ENCODE measurements around the gene SEMA3E.
"Not testable (repeated sequence)": the region's sequence is repeated elsewhere in the genome, so short reads cannot be mapped to it uniquely, and the experiment has no call there.

The SEMA3E gene

DNA sequence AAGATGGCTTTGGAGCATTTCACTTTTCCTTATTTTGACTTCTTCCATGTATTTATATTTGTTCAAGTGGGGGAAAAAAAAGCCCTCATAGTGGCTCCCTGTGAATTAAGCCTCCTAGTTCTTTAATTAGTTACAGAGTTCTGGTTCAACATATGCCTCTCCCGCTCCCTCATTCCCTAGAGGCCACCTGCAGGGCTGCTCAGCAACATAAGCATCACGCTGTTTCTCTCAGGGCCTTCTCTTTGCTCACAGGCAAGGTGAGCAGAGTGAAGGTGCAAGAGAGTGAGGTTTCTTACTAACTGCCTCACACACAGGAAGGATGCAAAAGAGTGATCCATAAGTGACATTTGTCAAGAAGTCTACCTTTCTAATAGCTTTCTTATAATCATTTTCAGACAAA is 196.7 kb downstream of the SEMA3E start:
- DNase-seq (ENCODE audit: low read depth in 2 of 2) = no peak

DNA sequence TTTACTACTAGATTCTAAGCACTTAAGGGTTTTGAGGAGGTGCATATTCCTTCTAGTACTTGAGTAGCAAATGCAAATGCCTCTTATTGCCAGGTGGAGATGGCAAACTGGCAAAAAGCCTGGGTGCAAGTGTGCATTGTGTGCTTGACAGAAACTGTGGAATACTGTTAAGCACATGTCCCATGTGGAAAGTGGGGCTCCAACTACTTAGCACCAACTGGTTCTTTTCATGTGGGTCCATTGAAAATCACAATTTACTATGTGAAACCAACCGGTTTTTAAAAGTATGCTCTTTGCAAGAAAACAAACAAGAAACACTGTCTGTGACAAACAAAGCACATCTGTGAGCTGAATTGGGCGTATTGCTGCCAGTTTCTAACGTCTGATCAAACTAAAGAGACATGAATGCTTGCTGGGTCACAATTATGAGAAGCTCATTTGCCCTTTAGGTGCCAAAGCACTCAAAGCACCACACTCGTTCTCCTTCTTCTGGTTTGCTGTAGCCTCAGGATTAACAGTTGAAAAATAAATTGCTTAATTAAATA is 197.4 kb downstream of the SEMA3E start:
- DNase-seq (ENCODE audit: low read depth in 2 of 2) = no peak

DNA sequence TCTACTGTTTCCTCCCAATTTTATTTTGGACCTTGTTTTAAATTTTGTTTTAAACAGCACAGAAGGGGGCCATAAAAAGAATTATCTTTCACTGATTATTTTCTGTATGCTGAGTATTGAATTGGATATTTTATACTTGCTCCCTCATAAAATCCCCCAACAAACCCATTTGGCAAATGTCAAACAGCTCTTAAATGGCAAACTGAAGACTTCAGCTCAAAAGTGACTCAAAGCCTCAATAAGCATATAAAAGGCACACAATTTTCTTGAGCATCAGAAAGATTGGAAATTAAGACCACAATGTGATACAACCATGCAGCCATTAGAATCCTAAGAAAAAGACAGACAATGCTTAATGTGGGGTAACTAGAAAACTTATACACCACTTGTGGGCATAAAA is 199.2 kb downstream of the SEMA3E start:
- no peak for DNase-seq (ENCODE audit: low read depth in 2 of 2)

DNA sequence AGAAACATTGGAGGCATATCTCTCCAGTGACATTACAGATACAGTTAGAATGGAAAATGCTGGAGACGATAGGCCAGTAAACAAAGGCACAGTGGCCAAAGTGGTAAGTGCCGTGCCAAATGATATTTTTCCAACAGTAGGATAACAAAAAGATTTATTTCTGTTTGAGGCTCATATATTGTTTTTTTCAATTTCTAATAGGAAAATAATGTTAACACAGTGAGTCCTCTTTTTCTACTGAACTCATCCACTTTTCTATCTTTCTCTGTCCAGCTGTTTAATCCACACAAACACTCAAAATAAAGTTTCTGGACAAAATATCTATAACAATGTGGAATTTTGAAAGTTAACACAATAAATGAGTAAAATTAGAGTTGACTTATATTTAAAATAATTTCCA is 201.3 kb downstream of the SEMA3E start:
- DNase-seq (ENCODE audit: low read depth in 2 of 2) = no peak

DNA sequence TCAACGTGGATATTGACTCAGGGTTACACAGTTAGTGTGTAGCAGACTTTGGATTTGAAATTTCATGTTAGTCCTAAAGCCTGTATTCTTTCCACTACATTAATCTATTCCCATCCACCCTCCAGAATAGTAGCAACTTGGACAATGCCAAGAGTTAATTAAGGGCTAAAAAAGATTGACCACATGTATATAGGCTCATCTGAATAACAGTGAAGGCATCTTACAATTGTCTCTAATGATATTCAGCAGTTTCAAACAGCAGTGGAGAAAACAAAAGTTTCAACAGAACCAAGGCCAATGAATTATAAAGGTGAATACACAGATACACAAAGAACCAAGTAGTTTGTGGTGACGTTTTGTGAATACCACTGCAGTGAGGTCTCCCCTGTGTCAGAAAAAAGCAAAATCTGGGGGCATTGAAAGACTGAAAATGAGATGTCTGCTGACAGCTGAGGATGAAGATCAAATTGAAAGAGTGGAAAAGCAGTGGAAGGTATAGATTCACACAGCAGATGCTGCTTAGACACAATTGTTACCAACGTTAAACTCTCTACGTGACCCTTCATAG is 202.8 kb downstream of the SEMA3E start:
- DNase-seq (ENCODE audit: low read depth in 2 of 2) = no peak

DNA sequence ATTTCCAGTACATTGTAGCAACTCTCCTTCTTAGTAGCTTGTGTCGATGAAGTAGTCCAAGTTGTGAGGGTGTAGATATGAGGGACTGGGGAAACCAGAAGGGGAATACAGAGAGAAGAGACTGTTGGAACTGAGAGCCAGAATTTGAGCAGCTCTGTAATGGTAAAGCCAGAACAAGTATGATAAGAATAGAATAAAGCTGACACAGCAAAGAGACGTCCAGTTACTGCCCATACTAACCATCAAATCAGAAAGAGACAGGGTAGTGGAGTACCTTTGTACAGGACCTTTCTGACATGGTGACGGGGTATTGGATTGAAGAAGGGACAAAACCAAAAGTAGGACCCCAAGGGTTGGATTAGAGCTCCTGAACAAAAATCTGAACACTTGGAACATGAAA is 206.0 kb downstream of the SEMA3E start:
- no peak for DNase-seq (ENCODE audit: low read depth in 2 of 2)

DNA sequence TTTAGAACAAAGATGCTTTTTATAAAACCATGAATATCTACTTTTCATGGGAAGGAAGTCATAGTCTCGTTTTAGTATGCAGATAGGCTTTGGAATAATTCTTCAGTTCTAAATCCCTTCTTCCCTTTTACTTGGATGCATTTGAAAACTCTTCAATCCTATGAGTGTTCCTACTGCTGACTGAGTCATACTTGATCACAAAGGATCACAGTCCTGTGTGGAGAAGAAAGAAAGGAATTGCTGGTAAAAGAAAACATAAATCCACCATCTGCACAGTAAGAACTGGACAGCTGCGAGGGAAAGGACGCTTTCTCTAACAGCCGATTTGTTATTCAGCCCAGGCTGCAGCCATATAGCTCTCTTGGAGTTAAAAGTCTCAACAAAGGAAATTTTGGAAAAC is 209.9 kb downstream of the SEMA3E start:
- no peak for DNase-seq (ENCODE audit: low read depth in 2 of 2)

DNA sequence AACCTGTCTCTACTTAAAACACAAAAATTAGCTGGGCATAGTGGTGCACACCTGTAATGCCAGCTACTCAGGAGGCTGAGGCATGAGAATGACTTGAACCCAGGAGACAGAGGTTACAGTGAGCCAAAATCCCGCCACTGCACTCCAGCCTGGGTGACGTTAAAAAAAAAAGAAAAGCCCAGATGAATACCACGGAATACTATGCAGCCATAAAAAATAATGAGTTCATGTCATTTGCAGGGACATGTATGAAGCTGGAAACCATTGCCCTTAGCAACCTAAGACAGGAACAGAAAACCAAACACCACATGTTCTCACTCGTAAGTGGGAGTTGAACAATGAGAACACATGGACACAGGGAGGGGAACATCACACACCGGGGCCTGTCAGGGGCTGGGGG is 218.7 kb downstream of the SEMA3E start:
- not testable (repeated sequence) for DNase-seq (ENCODE audit: low read depth in 2 of 2)

DNA sequence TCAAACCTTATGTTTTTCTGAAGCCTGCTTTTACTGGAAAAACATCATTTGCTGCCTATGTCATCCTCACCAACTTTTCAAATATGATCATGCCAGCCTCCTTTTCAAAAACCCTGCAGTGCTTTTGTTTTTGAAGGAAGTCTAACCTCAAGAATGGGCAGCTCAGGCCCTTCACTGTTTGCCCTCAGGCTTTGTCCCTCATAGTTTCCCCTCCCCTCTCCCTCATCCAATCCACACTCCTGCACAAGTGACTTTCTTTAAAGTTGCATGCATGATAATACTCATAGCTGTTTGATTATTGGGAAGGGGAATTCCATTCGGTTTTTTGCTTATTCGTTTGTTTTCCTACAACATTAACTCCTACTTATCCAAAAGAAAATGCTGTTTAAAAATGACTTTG is 219.4 kb downstream of the SEMA3E start:
- no peak for DNase-seq (ENCODE audit: low read depth in 2 of 2)

DNA sequence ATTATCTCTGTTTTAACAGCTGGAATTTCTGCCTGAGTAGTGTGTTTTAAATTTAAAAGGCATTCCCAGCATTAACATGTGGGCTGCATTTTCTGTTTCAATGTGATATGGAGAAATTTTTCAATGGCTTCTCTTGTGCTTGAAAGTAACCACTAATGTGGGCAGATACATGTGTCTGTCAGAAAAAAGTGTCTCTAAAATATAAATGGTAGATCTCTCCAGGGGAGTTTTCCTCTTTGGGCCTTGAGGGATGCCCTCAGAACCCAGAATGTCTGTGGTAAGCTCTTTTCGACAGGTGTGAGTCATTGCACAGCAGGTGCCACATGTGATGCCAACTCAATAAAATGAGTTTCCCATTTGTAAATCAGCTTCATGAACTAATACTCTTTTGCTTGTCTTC is 221.1 kb downstream of the SEMA3E start:
- no peak for DNase-seq (ENCODE audit: low read depth in 2 of 2)

DNA sequence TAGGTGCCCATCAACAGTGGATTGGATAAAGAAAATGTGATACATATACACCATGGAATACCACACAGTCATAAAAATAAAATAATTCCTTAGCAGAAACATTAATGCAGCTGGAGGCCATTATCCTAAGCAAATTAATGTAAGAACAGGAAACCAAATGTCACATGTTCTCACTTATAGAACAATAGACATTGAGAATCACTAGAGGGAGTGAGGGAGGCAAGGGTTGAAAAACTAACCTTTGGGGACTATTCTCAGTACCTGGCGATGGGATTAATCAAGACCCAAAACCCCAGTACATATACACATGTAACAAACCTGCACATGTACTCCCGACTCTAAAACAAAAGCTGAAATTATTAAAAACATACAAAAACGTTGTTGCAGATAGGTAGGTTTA is 222.6 kb downstream of the SEMA3E start:
- no peak for DNase-seq (ENCODE audit: low read depth in 2 of 2)

DNA sequence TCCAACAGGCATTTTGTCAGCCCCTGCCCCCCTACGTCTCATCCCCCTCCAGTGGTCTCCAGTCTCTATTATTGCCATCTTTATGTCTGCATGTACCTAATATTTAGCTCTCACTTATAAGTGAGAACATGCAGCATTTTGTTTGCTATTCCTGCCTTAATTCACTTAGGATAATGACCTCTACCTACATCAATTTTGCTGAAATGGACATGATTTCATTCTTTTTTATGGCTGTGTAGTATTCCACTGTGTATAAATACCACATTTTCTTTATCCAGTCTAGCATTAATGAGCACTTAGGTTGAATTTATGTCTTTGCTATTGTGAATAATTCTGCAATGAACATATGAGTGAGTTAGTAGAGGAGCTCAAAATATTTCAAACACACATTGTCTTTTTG is 229.9 kb downstream of the SEMA3E start:
- DNase-seq (ENCODE audit: low read depth in 2 of 2) = no peak

DNA sequence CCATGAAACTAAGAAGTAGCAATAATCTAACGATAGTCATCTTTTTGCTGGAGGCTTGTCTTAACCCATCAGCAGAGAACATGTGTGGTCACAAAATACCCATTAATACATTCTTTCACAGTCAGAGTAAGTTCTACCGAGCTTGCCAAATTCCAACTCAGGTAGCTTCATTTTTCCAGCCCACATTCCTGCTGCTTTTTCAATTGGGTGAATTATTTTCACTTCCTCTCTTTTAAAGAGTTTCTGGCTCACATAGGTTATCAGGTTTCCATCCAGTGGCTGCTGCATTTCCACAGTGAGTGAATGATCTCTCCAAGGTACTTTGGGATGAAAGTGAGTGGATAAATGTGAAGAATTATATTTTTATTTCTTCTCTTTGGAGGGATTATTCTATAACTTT is 233.1 kb downstream of the SEMA3E start:
- no peak for DNase-seq (ENCODE audit: low read depth in 2 of 2)

DNA sequence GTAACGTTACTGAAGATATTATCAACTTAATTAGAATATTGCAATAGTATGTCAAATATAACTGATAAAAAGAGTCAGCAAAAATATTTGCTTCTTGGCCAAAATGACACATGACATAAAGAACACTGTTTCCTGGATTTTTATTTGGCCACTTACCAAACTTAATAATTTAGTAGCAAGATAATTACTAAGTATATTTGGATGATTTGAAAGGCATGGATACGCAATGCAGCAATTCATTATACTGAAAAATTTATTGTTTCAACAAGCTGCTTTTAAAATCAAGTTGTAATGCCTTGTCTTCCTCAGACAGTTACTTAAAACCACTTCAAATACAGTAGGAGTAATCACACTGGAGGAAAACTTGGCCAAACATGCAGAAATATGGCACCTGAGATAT is 234.0 kb downstream of the SEMA3E start:
- DNase-seq (ENCODE audit: low read depth in 2 of 2) = no peak

DNA sequence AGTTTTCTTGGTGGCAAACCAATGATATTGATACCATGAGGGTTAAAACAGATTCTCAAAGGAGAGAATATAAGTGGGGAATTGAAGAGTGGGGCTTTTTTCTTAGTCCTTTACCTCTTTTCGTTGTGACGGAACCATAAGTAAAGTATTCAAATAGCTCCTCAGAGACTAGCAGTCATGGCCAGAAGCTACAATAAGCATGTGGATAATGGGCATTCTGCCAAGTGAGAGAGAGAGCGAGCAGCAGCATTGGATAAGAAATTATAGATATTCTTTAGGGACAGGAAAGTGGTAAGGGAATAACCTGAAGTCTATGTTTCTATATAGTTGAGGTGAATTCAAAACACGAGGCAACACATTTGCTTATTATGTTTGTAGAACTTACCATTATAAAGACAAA is 235.1 kb downstream of the SEMA3E start:
- DNase-seq (ENCODE audit: low read depth in 2 of 2) = no peak

DNA sequence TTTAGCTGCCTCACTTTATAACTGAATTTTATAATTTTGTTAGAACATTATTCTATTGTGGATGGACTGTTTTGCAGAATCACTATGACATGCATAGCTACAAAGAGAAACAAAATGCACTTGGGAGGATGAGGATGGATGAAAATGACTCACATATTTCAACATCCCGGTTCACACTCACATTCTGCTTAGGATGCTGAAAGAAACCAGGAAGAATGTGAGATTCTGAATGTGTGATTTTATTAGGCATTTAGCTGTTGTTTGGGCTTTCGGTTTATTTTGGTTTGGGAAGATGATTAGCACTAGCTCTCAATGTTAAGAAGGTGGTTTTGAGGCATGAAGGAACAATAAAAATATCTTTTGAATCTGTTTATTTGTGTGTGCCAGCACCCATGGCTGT is 235.5 kb downstream of the SEMA3E start:
- DNase-seq (ENCODE audit: low read depth in 2 of 2) = no peak

DNA sequence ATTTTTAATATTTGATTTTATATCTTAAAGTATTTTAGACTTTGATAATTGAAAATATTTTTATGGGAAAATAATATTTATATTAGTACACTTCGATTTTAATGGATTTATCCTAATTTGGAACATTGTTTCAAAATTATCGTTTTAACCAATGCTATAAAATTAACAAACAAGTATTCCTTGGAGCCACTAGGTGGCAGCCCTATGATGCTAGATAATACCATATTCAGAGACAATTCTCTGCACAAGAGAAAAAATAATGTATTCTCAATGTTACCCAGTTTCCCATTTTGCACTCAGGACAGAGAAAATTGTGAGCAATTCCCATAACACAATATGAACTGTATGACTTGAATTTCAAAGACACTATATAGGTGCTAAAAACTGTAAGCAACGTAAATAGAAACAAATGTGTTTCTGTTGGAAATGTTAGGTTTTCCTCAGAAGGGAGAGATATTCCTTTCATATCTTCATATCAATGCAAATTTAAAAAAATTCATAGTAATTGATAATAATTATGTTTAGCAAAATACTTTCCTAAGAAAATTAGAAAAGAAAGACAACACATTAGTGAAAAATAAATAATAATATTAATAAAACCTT is 237.8 kb downstream of the SEMA3E start:
- no peak for DNase-seq (ENCODE audit: low read depth in 2 of 2)

DNA sequence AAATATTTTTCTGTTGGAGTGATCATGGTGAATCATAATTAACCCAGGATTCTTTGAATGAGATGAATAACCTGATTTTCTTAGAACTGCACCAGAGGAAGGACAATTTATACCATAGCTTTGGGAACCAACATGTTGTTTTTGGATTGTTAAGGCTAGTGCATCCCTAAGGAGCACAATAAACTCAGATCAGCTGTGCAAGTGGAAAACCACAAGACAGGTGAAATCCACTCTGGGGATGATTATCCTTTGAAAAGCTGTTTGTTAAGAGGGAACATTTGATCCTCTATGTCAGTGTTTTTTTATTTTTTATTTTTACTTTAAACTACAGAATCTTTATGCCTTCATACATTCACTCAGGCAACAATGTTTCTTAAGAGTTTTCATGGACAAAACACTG is 254.2 kb downstream of the SEMA3E start:
- no peak for DNase-seq (ENCODE audit: low read depth in 2 of 2)

DNA sequence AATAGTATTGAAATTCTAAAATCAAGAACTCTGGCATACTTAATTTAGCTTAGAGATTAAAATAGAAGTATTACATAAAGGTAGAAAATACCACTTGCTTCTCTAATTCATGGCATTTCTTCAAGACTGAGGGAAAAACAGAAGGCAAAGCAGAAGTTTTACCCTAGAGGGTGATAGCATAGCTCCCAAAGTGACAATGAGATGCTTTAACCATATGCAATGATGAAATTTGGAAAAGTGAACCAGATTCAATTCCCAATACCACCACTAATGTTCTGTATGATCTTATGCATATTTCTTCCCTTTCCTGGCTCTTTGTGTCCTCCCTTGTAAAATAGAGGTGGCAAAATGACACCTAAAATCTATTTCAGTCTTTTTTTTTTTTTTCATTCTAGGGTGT is 260.5 kb downstream of the SEMA3E start:
- no peak for DNase-seq (ENCODE audit: low read depth in 2 of 2)

DNA sequence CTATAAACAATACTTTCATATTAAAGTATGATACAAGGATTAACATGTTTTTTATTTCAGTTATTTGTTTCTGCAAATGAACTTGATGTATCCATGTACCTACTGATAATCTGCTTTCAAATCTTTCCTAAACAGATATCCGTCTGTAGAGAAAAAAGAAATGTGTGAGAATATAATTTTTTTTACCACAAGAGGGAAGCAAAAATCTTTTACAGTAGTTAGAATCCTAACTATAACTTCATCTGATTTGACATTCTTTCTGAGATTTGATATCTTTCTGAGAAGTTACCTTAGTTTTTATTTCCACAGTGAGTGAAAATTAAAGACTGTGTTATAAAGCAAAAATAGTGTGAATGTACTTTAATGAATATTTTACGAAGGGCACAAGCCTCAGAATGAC is 282.3 kb downstream of the SEMA3E start:
- DNase-seq (ENCODE audit: low read depth in 2 of 2) = no peak

DNA sequence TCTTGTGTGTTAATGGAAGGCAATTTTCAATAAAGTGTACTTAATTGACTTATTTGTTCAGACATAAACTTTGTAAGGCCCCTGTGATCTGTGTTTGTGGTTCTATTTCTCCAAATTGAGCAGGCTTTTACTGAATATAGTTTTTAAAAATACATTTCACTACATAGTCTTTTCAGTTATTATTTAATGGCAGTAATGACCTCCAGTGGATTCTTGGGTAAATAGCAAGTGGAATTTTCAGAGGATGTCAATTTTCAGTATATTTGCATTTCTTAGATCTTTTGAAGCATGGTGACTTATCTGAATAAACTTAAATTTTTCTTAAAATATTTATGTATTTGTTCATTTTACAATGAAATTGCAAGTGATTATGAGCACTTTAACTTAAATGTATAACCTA is 283.2 kb downstream of the SEMA3E start:
- DNase-seq (ENCODE audit: low read depth in 2 of 2) = no peak

DNA sequence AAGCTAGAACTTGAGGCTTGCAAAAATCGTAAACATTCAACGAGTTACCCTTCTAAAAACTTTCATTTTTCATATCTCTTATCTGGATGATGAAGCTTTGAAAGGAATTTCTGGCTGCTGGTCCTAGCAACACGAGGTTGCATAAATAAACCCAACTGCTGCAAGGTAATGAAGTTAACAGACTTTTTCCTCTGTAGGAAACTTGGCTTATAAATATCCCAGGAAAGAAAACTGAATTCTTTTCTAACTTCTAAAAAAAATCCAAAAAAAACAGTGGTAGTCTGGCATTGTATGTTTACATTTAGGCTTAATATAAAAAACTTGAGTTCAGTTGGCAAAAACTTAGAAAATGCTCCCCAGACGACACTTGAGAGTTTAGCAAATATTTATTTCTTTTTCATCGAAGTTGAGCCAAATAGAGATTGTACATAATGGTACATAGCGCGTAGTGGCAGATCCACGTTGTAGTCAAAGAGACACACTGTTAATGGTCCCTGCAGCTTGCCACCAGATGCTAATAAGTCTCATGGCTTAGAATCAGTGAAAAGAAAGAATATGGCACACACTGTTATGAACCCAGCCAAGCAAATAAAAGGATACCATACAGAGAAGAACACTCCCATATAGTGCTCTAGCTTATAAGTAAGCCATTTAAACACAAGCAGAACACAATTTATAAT is 285.9 kb downstream of the SEMA3E start:
- DNase-seq (ENCODE audit: low read depth in 2 of 2) = no peak

DNA sequence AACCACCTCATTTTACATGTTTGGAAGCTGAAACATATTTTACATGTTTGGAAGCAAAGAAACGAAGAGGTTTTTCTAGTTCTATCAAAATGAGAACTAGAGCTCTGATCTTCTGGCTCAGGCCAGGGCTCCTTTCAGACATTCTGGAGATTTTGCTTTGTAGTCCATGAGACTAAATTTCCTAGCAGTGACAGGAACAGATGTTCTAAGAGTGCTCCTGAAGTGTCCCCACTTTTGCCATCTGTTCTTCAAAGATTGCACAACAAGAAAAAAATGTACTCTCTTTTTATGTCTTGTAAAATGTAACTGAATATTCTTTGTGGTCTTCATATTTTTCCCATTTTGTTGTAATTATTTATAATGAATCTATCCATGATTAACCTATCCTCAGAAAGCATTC is 289.8 kb downstream of the SEMA3E start:
- DNase-seq (ENCODE audit: low read depth in 2 of 2) = no peak
